ENCODE measurements around the gene SDK2.

DNA sequence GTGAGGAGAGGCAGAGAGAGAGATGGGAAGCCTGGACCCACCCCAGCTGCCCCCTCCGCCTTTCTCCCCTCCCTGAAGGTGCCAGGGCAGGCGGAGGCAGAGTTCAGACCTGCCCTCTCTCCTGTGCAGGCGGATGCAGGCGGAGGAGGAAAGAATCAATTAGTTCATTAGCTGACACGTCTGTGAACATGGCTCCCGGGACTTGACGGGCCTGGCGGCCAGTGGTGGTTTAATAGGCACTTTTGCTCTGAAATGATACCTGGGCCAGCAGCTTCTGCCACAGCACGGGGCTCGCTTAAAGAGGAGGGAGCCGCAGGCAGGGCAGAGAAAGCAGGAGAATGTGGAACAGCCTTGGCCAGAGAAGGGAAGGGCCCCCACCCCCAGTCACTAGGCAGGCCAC lies 98.1 kb downstream of the SDK2 start:
- no peak for TF ChIP-seq EZH2 (optimal IDR thresholded peaks at IDR 0.05; ENCODE audit: low read depth, low read length)
- TF ChIP-seq, protein P1, sequence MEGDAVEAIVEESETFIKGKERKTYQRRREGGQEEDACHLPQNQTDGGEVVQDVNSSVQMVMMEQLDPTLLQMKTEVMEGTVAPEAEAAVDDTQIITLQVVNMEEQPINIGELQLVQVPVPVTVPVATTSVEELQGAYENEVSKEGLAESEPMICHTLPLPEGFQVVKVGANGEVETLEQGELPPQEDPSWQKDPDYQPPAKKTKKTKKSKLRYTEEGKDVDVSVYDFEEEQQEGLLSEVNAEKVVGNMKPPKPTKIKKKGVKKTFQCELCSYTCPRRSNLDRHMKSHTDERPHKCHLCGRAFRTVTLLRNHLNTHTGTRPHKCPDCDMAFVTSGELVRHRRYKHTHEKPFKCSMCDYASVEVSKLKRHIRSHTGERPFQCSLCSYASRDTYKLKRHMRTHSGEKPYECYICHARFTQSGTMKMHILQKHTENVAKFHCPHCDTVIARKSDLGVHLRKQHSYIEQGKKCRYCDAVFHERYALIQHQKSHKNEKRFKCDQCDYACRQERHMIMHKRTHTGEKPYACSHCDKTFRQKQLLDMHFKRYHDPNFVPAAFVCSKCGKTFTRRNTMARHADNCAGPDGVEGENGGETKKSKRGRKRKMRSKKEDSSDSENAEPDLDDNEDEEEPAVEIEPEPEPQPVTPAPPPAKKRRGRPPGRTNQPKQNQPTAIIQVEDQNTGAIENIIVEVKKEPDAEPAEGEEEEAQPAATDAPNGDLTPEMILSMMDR (IDR thresholded peaks at IDR 0.05; ENCODE audit: low read length), result no peak

Measured in MM.1S (cell line).